Sigmoid colon (tissue), 7 donors: ENCODE data around the gene ZNF845. TPM values are rescaled to one million over a fixed set of nuclear protein-coding genes. Genes with fewer than 3 reads are reported as not detected.

Experiments
- DNase-seq: peaks from one replicate; pipeline ENCODE4 v3.0.0-alpha.2; 2019
- H3K27ac ChIP-seq, 4 donors: fragments of 200-600 bp; sonication (generic); one replicate each; pipeline ENCODE4 v1.5.1; 2016 to 2019; ENCODE audit warnings: mild to moderate bottlenecking in 1 of 4
- H3K27me3 ChIP-seq, 3 donors: fragments of 200-600 bp; sonication (generic); one replicate each; pipeline ENCODE4 v1.5.1; 2019; ENCODE audit warnings: mild to moderate bottlenecking in 1 of 3
- H3K36me3 ChIP-seq, 4 donors: fragments of 200-600 bp; sonication (generic); one replicate each; pipeline ENCODE4 v1.5.1; 2016 to 2019
- H3K4me1 ChIP-seq, 4 donors: fragments of 200-600 bp; sonication (generic); one replicate each; pipeline ENCODE4 v1.5.1; 2017 to 2019
- H3K4me3 ChIP-seq, 4 donors: fragments of 200-600 bp; sonication (generic); one replicate each; pipeline ENCODE4 v1.5.1; 2017 to 2019; ENCODE audit warnings: mild to moderate bottlenecking in 2 of 4, moderate library complexity in 1 of 4
- H3K9me3 ChIP-seq, 4 donors: fragments of 200-600 bp in 3 of 4; sonication (generic) in 3 of 4; one replicate each; pipeline versions ENCODE4 v1.5.1 to v1.6.1; 2013 to 2019
- EP300 ChIP-seq, 4 donors: sonication (generic); formaldehyde crosslinking; IDR thresholded peaks; one replicate each; pipeline ENCODE4 v1.6.1; 2017; ENCODE audit warnings: antibody characterized with exemption in 4 of 4
- POLR2A ChIP-seq, 2 donors: fragments of 450-650 bp; IDR thresholded peaks; one replicate each; pipeline ENCODE4 v1.6.1; 2016; ENCODE audit warnings: antibody characterized with exemption in 2 of 2, mild to moderate bottlenecking in 2 of 2, moderate library complexity in 2 of 2
- POLR2AphosphoS5 ChIP-seq, 4 donors: sonication (generic); formaldehyde crosslinking; IDR thresholded peaks; one replicate each; pipeline ENCODE4 v1.6.1; 2017; ENCODE audit warnings: antibody characterized with exemption in 4 of 4
- WGBS, 2 donors: extraction: QIAGEN DNeasy Blood & Tissue Kit; methylation state at CpG; one replicate each; pipeline ENCODE4 v1.1.7; 2013; 5-methylcytosine and 5-hydroxymethylcytosine counted together
- intact Hi-C: fragments of 100-400 bp; cut with DNase I; formaldehyde crosslinking; loops from one replicate; pipeline ENCODE4 v1.15.1; 2023
- polyA plus RNA-seq, 3 donors: library from polyadenylated mRNA; stranded (reverse); fragments of 200-250 nt; gene quantifications; one replicate each; pipeline ENCODE4 v1.2.3, GENCODE V29; 2013
- total RNA-seq, 4 donors: library from RNA; depleted of rRNA; stranded (reverse); fragments of >200 nt; gene quantifications; one replicate each; pipeline ENCODE4 v1.1.0, GENCODE V29; 2016
- TF ChIP-seq, protein P1 (sequence below), 4 experiments: fragments of 450-650 bp in 3 of 4; fragments of 200-600 bp in 1 of 4; IDR thresholded peaks; one replicate each; pipeline ENCODE4 v1.5.1; 2016 to 2019; ENCODE audit warnings: antibody characterized with exemption in 4 of 4, mild to moderate bottlenecking in 3 of 4, moderate library complexity in 2 of 4
- donor health status: healthy with polysubstance abuse.
- donor health status: Bipolar disorder and iron deficiency.
- donor health status: healthy.

Gene ZNF845
- total and polyA plus RNA-seq, 7 donors = 2.4 to 8.9 (median 4.6) TPM

DNA sequence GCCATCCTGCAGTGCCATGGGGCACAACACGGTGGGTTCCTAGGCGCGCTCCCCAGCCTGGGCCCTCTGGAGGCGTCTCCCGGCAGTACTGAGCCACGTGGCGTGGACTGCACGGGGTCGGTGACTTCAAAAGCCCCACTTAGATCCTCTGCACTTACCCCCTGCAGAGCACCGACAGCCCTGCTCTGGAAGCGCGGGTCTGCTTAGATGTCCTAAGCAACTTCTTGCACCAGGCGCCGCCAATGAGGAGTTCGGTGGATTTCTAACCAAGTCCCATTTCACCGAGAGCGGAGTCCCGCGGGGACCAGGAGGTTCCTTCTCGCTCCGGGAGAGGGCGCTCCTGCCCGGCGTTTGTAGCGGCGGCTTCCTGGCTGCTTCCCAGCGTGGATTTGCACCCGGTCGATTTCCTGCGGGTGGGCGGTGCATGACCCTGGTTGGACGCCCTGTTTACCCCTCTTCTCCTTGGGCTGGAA lies 25.2 kb upstream of the ZNF845 start:
- no peak for DNase-seq
- intact Hi-C loops = no loop called here

DNA sequence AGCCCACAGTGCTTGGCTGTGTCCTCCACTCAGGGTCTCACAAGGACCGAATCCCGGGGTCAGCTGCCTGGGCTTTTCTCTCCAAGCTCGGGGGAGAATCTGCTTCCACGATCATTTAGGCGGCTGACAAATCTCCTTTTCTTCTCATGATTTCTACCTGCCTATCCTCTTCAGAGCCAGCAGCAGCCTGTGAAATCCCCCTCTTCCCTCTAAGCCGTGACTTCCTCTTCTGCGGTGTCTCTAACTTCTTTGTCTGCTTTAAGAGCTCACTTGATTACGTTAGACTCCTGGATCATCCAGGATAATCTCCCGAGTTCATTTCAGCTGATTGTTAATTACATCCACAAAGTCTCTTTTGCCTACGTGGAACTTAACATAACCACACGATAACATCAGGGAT lies 22.5 kb upstream of the ZNF845 start:
- intact Hi-C loops = no loop called here
- WGBS, 2 donors = 38 to 71% methylated on average over 11 of the region's 11 CpGs
- Histone ChIP-seq H3K27ac (no peak overlapping the region), H3K4me3 (no peak overlapping the region), H3K27me3 (peaks cover 12 to 63% (median 28%) of the 10 kb centered on the region in 3 donors), H3K36me3 (no peaks in the 10 kb centered on the region), H3K9me3 (peaks cover 0 to 5% (median 0%) of the 10 kb centered on the region in 4 donors), H3K4me1 (peaks cover 0 to 8% (median 7%) of the 10 kb centered on the region in 4 donors)
- DNase-seq = no peak
- no peak for TF ChIP-seq POLR2A (IDR thresholded peaks at IDR 0.05)
- no peak for TF ChIP-seq POLR2AphosphoS5 (IDR thresholded peaks at IDR 0.05)
- no peak for TF ChIP-seq EP300 (IDR thresholded peaks at IDR 0.05)
- TF ChIP-seq, protein P1, sequence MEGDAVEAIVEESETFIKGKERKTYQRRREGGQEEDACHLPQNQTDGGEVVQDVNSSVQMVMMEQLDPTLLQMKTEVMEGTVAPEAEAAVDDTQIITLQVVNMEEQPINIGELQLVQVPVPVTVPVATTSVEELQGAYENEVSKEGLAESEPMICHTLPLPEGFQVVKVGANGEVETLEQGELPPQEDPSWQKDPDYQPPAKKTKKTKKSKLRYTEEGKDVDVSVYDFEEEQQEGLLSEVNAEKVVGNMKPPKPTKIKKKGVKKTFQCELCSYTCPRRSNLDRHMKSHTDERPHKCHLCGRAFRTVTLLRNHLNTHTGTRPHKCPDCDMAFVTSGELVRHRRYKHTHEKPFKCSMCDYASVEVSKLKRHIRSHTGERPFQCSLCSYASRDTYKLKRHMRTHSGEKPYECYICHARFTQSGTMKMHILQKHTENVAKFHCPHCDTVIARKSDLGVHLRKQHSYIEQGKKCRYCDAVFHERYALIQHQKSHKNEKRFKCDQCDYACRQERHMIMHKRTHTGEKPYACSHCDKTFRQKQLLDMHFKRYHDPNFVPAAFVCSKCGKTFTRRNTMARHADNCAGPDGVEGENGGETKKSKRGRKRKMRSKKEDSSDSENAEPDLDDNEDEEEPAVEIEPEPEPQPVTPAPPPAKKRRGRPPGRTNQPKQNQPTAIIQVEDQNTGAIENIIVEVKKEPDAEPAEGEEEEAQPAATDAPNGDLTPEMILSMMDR (IDR thresholded peaks at IDR 0.05) = no peak

More for the DNA sequence above, 25.2 kb upstream of the ZNF845 start:
- Histone ChIP-seq H3K4me3 (peak overlapping the region in 1 of 4 donors; percentile 16), H3K27me3 (peaks cover 12 to 55% (median 28%) of the 10 kb centered on the region in 3 donors), H3K36me3 (no peaks in the 10 kb centered on the region), H3K27ac (no peak overlapping the region), H3K9me3 (peaks cover 0 to 5% (median 0%) of the 10 kb centered on the region in 4 donors), H3K4me1 (peaks cover 0 to 8% (median 7%) of the 10 kb centered on the region in 4 donors)
- TF ChIP-seq, protein P1 (IDR thresholded peaks at IDR 0.05) = peak; percentile 20 to 43 (median 34)
- no peak for TF ChIP-seq EP300 (IDR thresholded peaks at IDR 0.05)
- no peak for TF ChIP-seq POLR2A (IDR thresholded peaks at IDR 0.05)
- no peak for TF ChIP-seq POLR2AphosphoS5 (IDR thresholded peaks at IDR 0.05)
- 10 to 34% methylated on average over 32 of the region's 32 CpGs for WGBS, 2 donors

DNA sequence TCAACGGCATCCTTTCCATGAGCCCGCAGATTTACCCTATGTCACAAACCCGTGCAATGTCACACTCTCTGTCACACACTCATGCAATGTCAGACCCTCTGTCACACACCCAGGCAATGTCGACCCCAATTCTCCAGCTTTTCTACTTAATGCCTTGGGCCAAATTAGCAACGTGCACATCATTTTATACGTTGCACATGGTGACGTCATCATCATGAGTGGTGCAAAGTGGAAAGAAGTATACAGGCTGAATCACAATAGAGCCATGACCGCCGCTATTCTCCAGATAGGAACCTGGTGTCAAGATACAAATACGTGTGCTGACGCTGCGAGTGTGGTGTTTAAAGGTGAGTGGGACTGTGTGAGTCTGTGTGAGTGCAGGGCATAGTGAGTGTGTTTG lies 21.7 kb upstream of the ZNF845 start:
- 75 to 82% methylated on average over 12 of the region's 12 CpGs for WGBS, 2 donors
- intact Hi-C loops = no loop called here

DNA sequence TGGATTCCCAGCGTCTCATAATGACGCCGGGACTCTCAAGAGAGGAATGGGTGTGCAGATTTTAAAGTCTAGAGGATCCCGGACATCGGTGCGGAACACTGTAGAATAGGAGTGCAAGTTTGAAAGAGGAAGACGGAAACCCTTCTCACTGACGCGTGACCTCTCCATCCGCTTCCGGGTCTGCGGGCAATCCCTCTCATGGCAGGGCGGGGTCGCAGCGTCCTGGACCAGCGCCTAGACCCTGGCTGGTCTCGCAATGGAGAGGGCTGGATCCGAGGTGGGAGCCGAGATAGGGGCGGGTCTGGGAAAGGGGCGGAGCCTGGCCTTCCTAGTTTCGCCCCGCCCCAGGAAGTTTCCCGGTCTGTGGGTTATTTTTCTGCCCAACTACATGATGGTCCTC lies 4.6 kb upstream of the ZNF845 start:
- H3K9me3 ChIP-seq = peaks cover 0 to 12% (median under 1%) of the 10 kb centered on the region in 4 donors
- peak; percentile 74 for DNase-seq
- no peaks in the 10 kb centered on the region for H3K36me3 ChIP-seq
- peaks cover 0 to 7% (median 5%) of the 10 kb centered on the region in 4 donors for H3K4me1 ChIP-seq
- H3K27ac ChIP-seq = no peak overlapping the region
- no peak for TF ChIP-seq POLR2A (IDR thresholded peaks at IDR 0.05)
- peaks cover 0 to 25% (median 0%) of the 10 kb centered on the region in 3 donors for H3K27me3 ChIP-seq
- peak overlapping the region in 2 of 4 donors; percentile 9 to 24 for H3K4me3 ChIP-seq
- 31 to 54% methylated on average over 24 of the region's 24 CpGs for WGBS, 2 donors
- intact Hi-C loops = loop anchor here (5.0 kb wide), 1 partner anchor 72 kb away; the partner anchor contains the start of gene VN1R2

More for the DNA sequence above, 21.7 kb upstream of the ZNF845 start:
- Histone ChIP-seq H3K4me1 (peaks cover 0 to 8% (median 7%) of the 10 kb centered on the region in 4 donors), H3K9me3 (peaks cover 0 to 5% (median 0%) of the 10 kb centered on the region in 4 donors), H3K36me3 (no peaks in the 10 kb centered on the region), H3K27me3 (peaks cover 12 to 60% (median 23%) of the 10 kb centered on the region in 3 donors), H3K4me3 (no peak overlapping the region), H3K27ac (no peak overlapping the region)
- no peak for TF ChIP-seq EP300 (IDR thresholded peaks at IDR 0.05)
- TF ChIP-seq, protein P1 (IDR thresholded peaks at IDR 0.05) = no peak
- no peak for TF ChIP-seq POLR2AphosphoS5 (IDR thresholded peaks at IDR 0.05)
- TF ChIP-seq POLR2A (IDR thresholded peaks at IDR 0.05) = no peak
- DNase-seq = no peak

DNA sequence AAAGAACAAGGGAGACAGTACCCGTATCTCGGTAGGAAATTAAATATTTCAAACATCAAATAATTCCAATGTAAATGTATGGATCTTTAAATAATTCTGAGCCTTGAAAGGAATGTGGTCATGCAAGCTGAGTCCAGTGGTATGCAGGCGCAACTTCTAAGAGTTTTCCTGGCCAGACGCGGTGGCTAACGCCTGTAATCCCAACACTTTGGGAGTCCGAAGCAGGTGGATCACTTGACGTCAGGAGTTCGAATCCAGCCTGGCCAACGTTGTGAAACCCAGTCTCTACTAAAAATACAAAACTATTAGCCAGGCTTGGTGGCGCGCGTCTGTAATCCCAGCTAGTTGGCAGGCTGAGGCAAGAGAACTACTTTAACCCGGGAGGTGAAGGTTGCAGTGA lies 1.1 kb upstream of the ZNF845 start:
- Histone ChIP-seq H3K4me3 (peak overlapping the region in 3 of 4 donors; percentile 60 to 75 (median 72)), H3K36me3 (no peaks in the 10 kb centered on the region), H3K27ac (peak overlapping the region; percentile 80 to 88 (median 82)), H3K4me1 (peaks cover 0 to 15% (median 12%) of the 10 kb centered on the region in 4 donors), H3K9me3 (peaks cover 0 to 12% (median 0%) of the 10 kb centered on the region in 4 donors), H3K27me3 (peaks cover 0 to 15% (median 0%) of the 10 kb centered on the region in 3 donors)
- intact Hi-C loops = loop anchor here (2.0 to 5.0 kb wide), 2 partner anchors 32 to 135 kb away; partner anchors contain the start of gene ZNF525
- TF ChIP-seq, protein P1 (IDR thresholded peaks at IDR 0.05) = no peak
- no peak for TF ChIP-seq EP300 (IDR thresholded peaks at IDR 0.05)
- TF ChIP-seq POLR2AphosphoS5 (IDR thresholded peaks at IDR 0.05) = no peak
- TF ChIP-seq POLR2A (IDR thresholded peaks at IDR 0.05) = no peak
- no peak for DNase-seq
- WGBS, 2 donors = 86% methylated on average over 14 of the region's 14 CpGs
